Liver (tissue), 9 donors: Measurements from ENCODE around the gene PC. TPM values are rescaled to one million over a fixed set of nuclear protein-coding genes. Genes with fewer than 3 reads are reported as not detected.

ENCODE experiments used
- DNase-seq: peaks from one replicate; pipeline ENCODE4 v3.0.0-alpha.2; 2017; ENCODE audit warnings: low spot score
- H3K27ac ChIP-seq, 2 donors: one replicate each; pipeline ENCODE4 v1.7.0; 2013; ENCODE audit warnings: inconsistent platforms in 2 of 2, low read length in 2 of 2, control low read depth in 1 of 2, low read depth in 1 of 2, mild to moderate bottlenecking in 1 of 2
- H3K27me3 ChIP-seq, 4 donors: one replicate each; pipeline versions ENCODE4 v1.6.1 to v1.7.0; 2013; ENCODE audit warnings: low read length in 3 of 4, inconsistent platforms in 1 of 4, mild to moderate bottlenecking in 1 of 4, moderate library complexity in 1 of 4; ENCODE audit not compliant: control insufficient read depth in 4 of 4, insufficient read depth in 4 of 4
- H3K36me3 ChIP-seq, 4 donors: one replicate each; pipeline versions ENCODE4 v1.6.1 to v1.7.0; 2013; ENCODE audit warnings: low read length in 3 of 4, mild to moderate bottlenecking in 3 of 4, low read depth in 1 of 4, moderate library complexity in 1 of 4; ENCODE audit not compliant: control insufficient read depth in 4 of 4, insufficient read depth in 3 of 4
- H3K4me1 ChIP-seq, 4 donors: one replicate each; pipeline versions ENCODE4 v1.6.1 to v1.7.0; 2013; ENCODE audit warnings: low read length in 3 of 4, mild to moderate bottlenecking in 3 of 4, moderate library complexity in 1 of 4; ENCODE audit not compliant: control insufficient read depth in 4 of 4, insufficient read depth in 4 of 4
- H3K4me3 ChIP-seq, 3 donors: one replicate each; pipeline versions ENCODE4 v1.6.1 to v1.7.0; 2013; ENCODE audit warnings: low read length in 3 of 3, control low read depth in 1 of 3, low read depth in 1 of 3, mild to moderate bottlenecking in 1 of 3
- H3K9ac ChIP-seq, 2 donors: one replicate each; pipeline ENCODE4 v1.7.0; 2013; ENCODE audit warnings: low read length in 2 of 2, mild to moderate bottlenecking in 2 of 2, moderate library complexity in 2 of 2, control low read depth in 1 of 2, low read depth in 1 of 2
- H3K9me3 ChIP-seq, 4 donors: one replicate each; pipeline versions ENCODE4 v1.6.1 to v1.7.0; 2013; ENCODE audit warnings: low read length in 3 of 4; ENCODE audit not compliant: control insufficient read depth in 4 of 4
- EGR1 ChIP-seq, 2 donors: IDR thresholded peaks; 2 replicates each; pipeline ENCODE4 v1.6.1; 2016 to 2018; ENCODE audit warnings: antibody characterized with exemption in 2 of 2, low read depth in 2 of 2
- FOXA1 ChIP-seq: IDR thresholded peaks from 2 replicates; pipeline ENCODE4 v1.6.1; 2016; ENCODE audit warnings: antibody characterized with exemption
- FOXA2 ChIP-seq: IDR thresholded peaks from 2 replicates; pipeline ENCODE4 v1.6.1; 2016; ENCODE audit warnings: antibody characterized with exemption
- GABPA ChIP-seq, 2 donors: IDR thresholded peaks in 1 of 2; conservative IDR thresholded peaks in 1 of 2; 2 replicates each; pipeline ENCODE4 v1.6.1; 2016; ENCODE audit warnings: antibody characterized with exemption in 2 of 2, mild to moderate bottlenecking in 1 of 2, moderate library complexity in 1 of 2
- HNF4A ChIP-seq, 2 donors: conservative IDR thresholded peaks; 2 replicates each; pipeline ENCODE4 v1.6.1; 2016; ENCODE audit warnings: antibody characterized with exemption in 2 of 2, mild to moderate bottlenecking in 2 of 2
- HNF4G ChIP-seq: IDR thresholded peaks from 2 replicates; pipeline ENCODE4 v1.6.1; 2016; ENCODE audit warnings: antibody characterized with exemption
- JUND ChIP-seq, 2 donors: IDR thresholded peaks; 2 replicates each; pipeline ENCODE4 v1.6.1; 2016; ENCODE audit warnings: antibody characterized with exemption in 2 of 2
- NR2F2 ChIP-seq: IDR thresholded peaks from 2 replicates; pipeline ENCODE4 v1.6.1; 2016; ENCODE audit warnings: antibody characterized with exemption
- RAD21 ChIP-seq, 2 donors: IDR thresholded peaks; 2 replicates each; pipeline ENCODE4 v1.6.1; 2016; ENCODE audit warnings: antibody characterized with exemption in 2 of 2, mild to moderate bottlenecking in 2 of 2
- RXRA ChIP-seq, 2 donors: IDR thresholded peaks; 2 replicates each; pipeline ENCODE4 v1.6.1; 2017 to 2018; ENCODE audit warnings: antibody characterized with exemption in 2 of 2, mild to moderate bottlenecking in 1 of 2
- SP1 ChIP-seq: IDR thresholded peaks from 2 replicates; pipeline ENCODE4 v1.6.1; 2018; ENCODE audit warnings: antibody characterized with exemption, mild to moderate bottlenecking
- TAF1 ChIP-seq: conservative IDR thresholded peaks from 2 replicates; pipeline ENCODE4 v1.6.1; 2016; ENCODE audit warnings: antibody characterized with exemption, mild to moderate bottlenecking
- YY1 ChIP-seq: IDR thresholded peaks from 2 replicates; pipeline ENCODE4 v1.6.1; 2016; ENCODE audit warnings: antibody characterized with exemption, mild to moderate bottlenecking
- WGBS: extraction: QIAGEN DNeasy Blood & Tissue Kit; methylation state at CpG from one replicate; pipeline ENCODE4 v1.1.7; 2013; 5-methylcytosine and 5-hydroxymethylcytosine counted together
- polyA plus RNA-seq, 2 donors: library from polyadenylated mRNA; stranded (reverse) in 1 of 2; unstranded in 1 of 2; fragments of 200-250 nt in 1 of 2; fragments of >200 nt in 1 of 2; fragmentation: Nextera tagmentation in 1 of 2; extraction: Ambion mirVana in 1 of 2; gene quantifications; one replicate each; pipeline versions ENCODE4 v1.2.1 to v1.2.3, GENCODE V29; 2013 to 2015
- total RNA-seq, 2 donors: library from RNA; depleted of rRNA; stranded (reverse); fragments of >200 nt; gene quantifications; one replicate each; pipeline ENCODE4 v1.2.3, GENCODE V29; 2014
- TF ChIP-seq, protein P1 (sequence below): IDR thresholded peaks from 2 replicates; pipeline ENCODE4 v1.6.1; 2016; ENCODE audit warnings: antibody characterized with exemption, mild to moderate bottlenecking
- TF ChIP-seq, protein P2 (sequence below): IDR thresholded peaks from 2 replicates; pipeline ENCODE4 v1.6.1; 2016; ENCODE audit warnings: antibody characterized with exemption
- TF ChIP-seq, protein P3 (sequence below): fragments of 150-350 bp; IDR thresholded peaks from 2 replicates; pipeline ENCODE4 v1.5.1; 2017; ENCODE audit warnings: improper control_type of control experiment, low read depth, low read length; ENCODE audit not compliant: missing input control
- TF ChIP-seq, protein P4 (sequence below): IDR thresholded peaks from 2 replicates; pipeline ENCODE4 v1.6.1; 2016; ENCODE audit warnings: antibody characterized with exemption
- TF ChIP-seq, protein P5 (sequence below): IDR thresholded peaks from 2 replicates; pipeline ENCODE4 v1.6.1; 2016; ENCODE audit warnings: antibody characterized with exemption
- donor health status: healthy.
- donor health status: healthy.
- donor health status: healthy.
- donor health status: healthy.
- donor health status: healthy.

The PC gene
- total and polyA plus RNA-seq, 4 donors: 144 to 583 (median 296) TPM

DNA sequence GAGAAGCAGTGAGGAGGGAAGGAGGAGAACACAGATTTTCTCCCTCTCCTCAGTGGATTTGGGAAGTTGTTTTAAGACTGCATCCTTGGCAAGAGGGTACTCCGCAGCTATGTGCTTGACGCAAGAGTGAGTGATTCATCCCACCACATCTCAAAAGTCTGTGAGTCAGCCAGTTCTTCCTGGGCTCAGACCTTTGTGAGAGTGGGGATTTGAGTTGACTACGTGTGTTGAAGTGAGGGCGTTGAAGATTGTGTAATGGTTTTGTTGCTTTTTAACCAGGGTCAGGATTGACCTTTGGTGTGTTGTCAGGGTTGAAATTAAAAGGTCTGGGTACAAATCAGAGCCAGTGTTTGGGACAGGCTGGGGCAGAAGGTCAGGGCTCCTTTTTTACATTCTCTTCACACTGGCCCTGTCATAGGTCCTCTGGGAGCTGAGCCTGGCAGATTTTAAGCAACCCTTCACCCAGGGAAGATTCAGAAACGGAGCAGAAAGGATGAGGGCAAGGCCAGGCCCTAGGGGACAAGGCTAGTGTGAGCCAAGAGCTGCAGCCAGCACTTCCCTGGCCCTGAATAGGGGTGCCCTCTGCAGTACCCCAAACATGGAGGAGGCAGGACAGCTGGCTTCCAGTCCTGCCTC, 12.7 kb upstream of the PC start:
- Histone ChIP-seq H3K4me1 (peaks cover 11 to 29% (median 23%) of the 10 kb centered on the region in 4 donors), H3K9ac (peak overlapping the region in 1 of 2 donors; percentile 72), H3K27me3 (no peaks in the 10 kb centered on the region), H3K27ac (peak overlapping the region; percentile 93 to 99), H3K4me3 (no peak overlapping the region), H3K36me3 (no peaks in the 10 kb centered on the region), H3K9me3 (no peaks in the 10 kb centered on the region)
- WGBS: 23% methylated on average over 5 of the region's 5 CpGs
- TF ChIP-seq EGR1 (IDR thresholded peaks at IDR 0.05; ENCODE audit: low read depth in 2 of 2) (peak; percentile 25 to 68), JUND (IDR thresholded peaks at IDR 0.05) (peak; percentile 95 to 99), YY1 (peak; percentile 72), NR2F2 (peak; percentile 95), TAF1 (peak; percentile 70), RXRA (IDR thresholded peaks at IDR 0.05) (peak; percentile 97 to 98), FOXA1 (no peak), HNF4A (conservative IDR thresholded peaks at IDR 0.05) (peak; percentile 98 to 99), HNF4G (peak; percentile 92), GABPA (IDR thresholded peaks at IDR 0.05 in 1 of 2, conservative IDR thresholded peaks at IDR 0.05 in 1 of 2) (peak in 1 of 2 donors; percentile 43), FOXA2 (peak; percentile 65), SP1 (peak; percentile 97), RAD21 (IDR thresholded peaks at IDR 0.05) (peak; percentile 67 to 71)
- TF ChIP-seq, protein P1, sequence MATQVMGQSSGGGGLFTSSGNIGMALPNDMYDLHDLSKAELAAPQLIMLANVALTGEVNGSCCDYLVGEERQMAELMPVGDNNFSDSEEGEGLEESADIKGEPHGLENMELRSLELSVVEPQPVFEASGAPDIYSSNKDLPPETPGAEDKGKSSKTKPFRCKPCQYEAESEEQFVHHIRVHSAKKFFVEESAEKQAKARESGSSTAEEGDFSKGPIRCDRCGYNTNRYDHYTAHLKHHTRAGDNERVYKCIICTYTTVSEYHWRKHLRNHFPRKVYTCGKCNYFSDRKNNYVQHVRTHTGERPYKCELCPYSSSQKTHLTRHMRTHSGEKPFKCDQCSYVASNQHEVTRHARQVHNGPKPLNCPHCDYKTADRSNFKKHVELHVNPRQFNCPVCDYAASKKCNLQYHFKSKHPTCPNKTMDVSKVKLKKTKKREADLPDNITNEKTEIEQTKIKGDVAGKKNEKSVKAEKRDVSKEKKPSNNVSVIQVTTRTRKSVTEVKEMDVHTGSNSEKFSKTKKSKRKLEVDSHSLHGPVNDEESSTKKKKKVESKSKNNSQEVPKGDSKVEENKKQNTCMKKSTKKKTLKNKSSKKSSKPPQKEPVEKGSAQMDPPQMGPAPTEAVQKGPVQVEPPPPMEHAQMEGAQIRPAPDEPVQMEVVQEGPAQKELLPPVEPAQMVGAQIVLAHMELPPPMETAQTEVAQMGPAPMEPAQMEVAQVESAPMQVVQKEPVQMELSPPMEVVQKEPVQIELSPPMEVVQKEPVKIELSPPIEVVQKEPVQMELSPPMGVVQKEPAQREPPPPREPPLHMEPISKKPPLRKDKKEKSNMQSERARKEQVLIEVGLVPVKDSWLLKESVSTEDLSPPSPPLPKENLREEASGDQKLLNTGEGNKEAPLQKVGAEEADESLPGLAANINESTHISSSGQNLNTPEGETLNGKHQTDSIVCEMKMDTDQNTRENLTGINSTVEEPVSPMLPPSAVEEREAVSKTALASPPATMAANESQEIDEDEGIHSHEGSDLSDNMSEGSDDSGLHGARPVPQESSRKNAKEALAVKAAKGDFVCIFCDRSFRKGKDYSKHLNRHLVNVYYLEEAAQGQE: no peak
- TF ChIP-seq, protein P2, sequence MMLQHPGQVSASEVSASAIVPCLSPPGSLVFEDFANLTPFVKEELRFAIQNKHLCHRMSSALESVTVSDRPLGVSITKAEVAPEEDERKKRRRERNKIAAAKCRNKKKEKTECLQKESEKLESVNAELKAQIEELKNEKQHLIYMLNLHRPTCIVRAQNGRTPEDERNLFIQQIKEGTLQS: peak; percentile 77
- TF ChIP-seq, protein P3, sequence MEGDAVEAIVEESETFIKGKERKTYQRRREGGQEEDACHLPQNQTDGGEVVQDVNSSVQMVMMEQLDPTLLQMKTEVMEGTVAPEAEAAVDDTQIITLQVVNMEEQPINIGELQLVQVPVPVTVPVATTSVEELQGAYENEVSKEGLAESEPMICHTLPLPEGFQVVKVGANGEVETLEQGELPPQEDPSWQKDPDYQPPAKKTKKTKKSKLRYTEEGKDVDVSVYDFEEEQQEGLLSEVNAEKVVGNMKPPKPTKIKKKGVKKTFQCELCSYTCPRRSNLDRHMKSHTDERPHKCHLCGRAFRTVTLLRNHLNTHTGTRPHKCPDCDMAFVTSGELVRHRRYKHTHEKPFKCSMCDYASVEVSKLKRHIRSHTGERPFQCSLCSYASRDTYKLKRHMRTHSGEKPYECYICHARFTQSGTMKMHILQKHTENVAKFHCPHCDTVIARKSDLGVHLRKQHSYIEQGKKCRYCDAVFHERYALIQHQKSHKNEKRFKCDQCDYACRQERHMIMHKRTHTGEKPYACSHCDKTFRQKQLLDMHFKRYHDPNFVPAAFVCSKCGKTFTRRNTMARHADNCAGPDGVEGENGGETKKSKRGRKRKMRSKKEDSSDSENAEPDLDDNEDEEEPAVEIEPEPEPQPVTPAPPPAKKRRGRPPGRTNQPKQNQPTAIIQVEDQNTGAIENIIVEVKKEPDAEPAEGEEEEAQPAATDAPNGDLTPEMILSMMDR: no peak
- TF ChIP-seq, protein P4, sequence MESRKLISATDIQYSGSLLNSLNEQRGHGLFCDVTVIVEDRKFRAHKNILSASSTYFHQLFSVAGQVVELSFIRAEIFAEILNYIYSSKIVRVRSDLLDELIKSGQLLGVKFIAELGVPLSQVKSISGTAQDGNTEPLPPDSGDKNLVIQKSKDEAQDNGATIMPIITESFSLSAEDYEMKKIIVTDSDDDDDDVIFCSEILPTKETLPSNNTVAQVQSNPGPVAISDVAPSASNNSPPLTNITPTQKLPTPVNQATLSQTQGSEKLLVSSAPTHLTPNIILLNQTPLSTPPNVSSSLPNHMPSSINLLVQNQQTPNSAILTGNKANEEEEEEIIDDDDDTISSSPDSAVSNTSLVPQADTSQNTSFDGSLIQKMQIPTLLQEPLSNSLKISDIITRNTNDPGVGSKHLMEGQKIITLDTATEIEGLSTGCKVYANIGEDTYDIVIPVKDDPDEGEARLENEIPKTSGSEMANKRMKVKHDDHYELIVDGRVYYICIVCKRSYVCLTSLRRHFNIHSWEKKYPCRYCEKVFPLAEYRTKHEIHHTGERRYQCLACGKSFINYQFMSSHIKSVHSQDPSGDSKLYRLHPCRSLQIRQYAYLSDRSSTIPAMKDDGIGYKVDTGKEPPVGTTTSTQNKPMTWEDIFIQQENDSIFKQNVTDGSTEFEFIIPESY: peak; percentile 92
- TF ChIP-seq, protein P5, sequence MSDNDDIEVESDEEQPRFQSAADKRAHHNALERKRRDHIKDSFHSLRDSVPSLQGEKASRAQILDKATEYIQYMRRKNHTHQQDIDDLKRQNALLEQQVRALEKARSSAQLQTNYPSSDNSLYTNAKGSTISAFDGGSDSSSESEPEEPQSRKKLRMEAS: peak; percentile 94
- DNase-seq: no peak
